ENCODE results near the gene IFT57.
A peak's percentile ranks its signal among the peaks of the same experiment; 100 is the strongest.
"Not testable (repeated sequence)": the region's sequence is repeated elsewhere in the genome, so short reads cannot be mapped to it uniquely, and the experiment has no call there.

Gene IFT57

GRCh38 chr3:108221911-108222852 lies at the start of gene IFT57:
Gene IFT57, minus strand, starts transcription at chr3:108222424. Its CDS starts 102 bp downstream, at chr3:108222322.
- peak; percentile 96 for DNase-seq (ENCODE audit: low spot score)

GRCh38 chr3:108271626-108272025 lies 49.4 kb upstream of the IFT57 start:
- no peak for DNase-seq (ENCODE audit: low spot score)

- DNase-seq (ENCODE audit: low spot score), result not testable (repeated sequence)
Measured at GRCh38 chr3:108268235-108268634, 46.0 kb upstream of the IFT57 start.

- not testable (repeated sequence) for DNase-seq (ENCODE audit: low spot score)
Measured at GRCh38 chr3:108264534-108265298, 42.5 kb upstream of the IFT57 start.

- DNase-seq (ENCODE audit: low spot score), result no peak
Measured at GRCh38 chr3:108255131-108255530, 32.9 kb upstream of the IFT57 start.

GRCh38 chr3:108251844-108252243 lies 29.6 kb upstream of the IFT57 start:
- DNase-seq (ENCODE audit: low spot score), result no peak

- no peak for DNase-seq (ENCODE audit: low spot score)
Measured at GRCh38 chr3:108251265-108251664, 29.0 kb upstream of the IFT57 start.

- no peak for DNase-seq (ENCODE audit: low spot score)
Measured at GRCh38 chr3:108250626-108251025, 28.4 kb upstream of the IFT57 start.

- DNase-seq (ENCODE audit: low spot score), result no peak
Measured at GRCh38 chr3:108243243-108243642, 21.0 kb upstream of the IFT57 start.

- DNase-seq (ENCODE audit: low spot score), result no peak
Measured at GRCh38 chr3:108242776-108243175, 20.6 kb upstream of the IFT57 start.

- no peak for DNase-seq (ENCODE audit: low spot score)
Measured at GRCh38 chr3:108241721-108242120, 19.5 kb upstream of the IFT57 start.

- DNase-seq (ENCODE audit: low spot score), result no peak
Measured at GRCh38 chr3:108241146-108241545, 18.9 kb upstream of the IFT57 start.

GRCh38 chr3:108239082-108239481 lies 16.9 kb upstream of the IFT57 start:
- DNase-seq (ENCODE audit: low spot score), result no peak

GRCh38 chr3:108235290-108235689 lies 13.1 kb upstream of the IFT57 start:
- DNase-seq (ENCODE audit: low spot score), result no peak

- DNase-seq (ENCODE audit: low spot score), result no peak
Measured at GRCh38 chr3:108234387-108234957, 12.2 kb upstream of the IFT57 start.

- no peak for DNase-seq (ENCODE audit: low spot score)
Measured at GRCh38 chr3:108228286-108228685, 6.1 kb upstream of the IFT57 start.

- no peak for DNase-seq (ENCODE audit: low spot score)
Measured at GRCh38 chr3:108227131-108227530, 4.9 kb upstream of the IFT57 start.

- DNase-seq (ENCODE audit: low spot score), result no peak
Measured at GRCh38 chr3:108225221-108225620, 3.0 kb upstream of the IFT57 start.

- DNase-seq (ENCODE audit: low spot score), result peak; percentile 20
Measured at GRCh38 chr3:108223928-108224327, 1.7 kb upstream of the IFT57 start.

- DNase-seq (ENCODE audit: low spot score), result no peak
Measured at GRCh38 chr3:108222853-108223565, 785 bp upstream of the IFT57 start.

- no peak for DNase-seq (ENCODE audit: low spot score)
Measured at GRCh38 chr3:108221393-108221792, 831 bp downstream of the IFT57 start.

GRCh38 chr3:108219336-108219735 lies 2.9 kb downstream of the IFT57 start:
- no peak for DNase-seq (ENCODE audit: low spot score)

Data from CD4-positive, alpha-beta T cell treated with Interleukin-6 at 100 ng/mL for 8 hours (primary cell).